Measurements from ENCODE around the gene RAPGEF2.

- TF ChIP-seq POLR2AphosphoS5 (IDR thresholded peaks at IDR 0.05; ENCODE audit: low read depth, low read length), result no peak
- no peak for TF ChIP-seq CTCF (IDR thresholded peaks at IDR 0.05)
- TF ChIP-seq, protein P1, sequence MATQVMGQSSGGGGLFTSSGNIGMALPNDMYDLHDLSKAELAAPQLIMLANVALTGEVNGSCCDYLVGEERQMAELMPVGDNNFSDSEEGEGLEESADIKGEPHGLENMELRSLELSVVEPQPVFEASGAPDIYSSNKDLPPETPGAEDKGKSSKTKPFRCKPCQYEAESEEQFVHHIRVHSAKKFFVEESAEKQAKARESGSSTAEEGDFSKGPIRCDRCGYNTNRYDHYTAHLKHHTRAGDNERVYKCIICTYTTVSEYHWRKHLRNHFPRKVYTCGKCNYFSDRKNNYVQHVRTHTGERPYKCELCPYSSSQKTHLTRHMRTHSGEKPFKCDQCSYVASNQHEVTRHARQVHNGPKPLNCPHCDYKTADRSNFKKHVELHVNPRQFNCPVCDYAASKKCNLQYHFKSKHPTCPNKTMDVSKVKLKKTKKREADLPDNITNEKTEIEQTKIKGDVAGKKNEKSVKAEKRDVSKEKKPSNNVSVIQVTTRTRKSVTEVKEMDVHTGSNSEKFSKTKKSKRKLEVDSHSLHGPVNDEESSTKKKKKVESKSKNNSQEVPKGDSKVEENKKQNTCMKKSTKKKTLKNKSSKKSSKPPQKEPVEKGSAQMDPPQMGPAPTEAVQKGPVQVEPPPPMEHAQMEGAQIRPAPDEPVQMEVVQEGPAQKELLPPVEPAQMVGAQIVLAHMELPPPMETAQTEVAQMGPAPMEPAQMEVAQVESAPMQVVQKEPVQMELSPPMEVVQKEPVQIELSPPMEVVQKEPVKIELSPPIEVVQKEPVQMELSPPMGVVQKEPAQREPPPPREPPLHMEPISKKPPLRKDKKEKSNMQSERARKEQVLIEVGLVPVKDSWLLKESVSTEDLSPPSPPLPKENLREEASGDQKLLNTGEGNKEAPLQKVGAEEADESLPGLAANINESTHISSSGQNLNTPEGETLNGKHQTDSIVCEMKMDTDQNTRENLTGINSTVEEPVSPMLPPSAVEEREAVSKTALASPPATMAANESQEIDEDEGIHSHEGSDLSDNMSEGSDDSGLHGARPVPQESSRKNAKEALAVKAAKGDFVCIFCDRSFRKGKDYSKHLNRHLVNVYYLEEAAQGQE (IDR thresholded peaks at IDR 0.05; ENCODE audit: insufficient read depth in 1 of 2, low read depth in 2 of 2, low read length in 1 of 2), result no peak
- TF ChIP-seq TCF7L2 (IDR thresholded peaks at IDR 0.05; ENCODE audit: low read depth, low read length), result no peak
- no peak for TF ChIP-seq SIN3A (IDR thresholded peaks at IDR 0.05; ENCODE audit: borderline replicate concordance, insufficient read depth, low read depth, low read length)
These were observed 23.8 kb downstream of the RAPGEF2 start for GRCh38 chr4:159126716-159127115.

Measured in Panc1 (cell line).